WTC11 (cell line): Measurements from ENCODE around the gene CNGA1. TPM values are rescaled to one million over a fixed set of nuclear protein-coding genes. Genes with fewer than 3 reads are reported as not detected.

Experiments used
- ATAC-seq: fragments of 200-7000 bp; cut with Tn5 transposase; 2 replicates; pipeline ENCODE4 v1.10.0; 2021; ENCODE audit warnings: mild to moderate bottlenecking, moderate library complexity
- CTCF ChIA-PET: fragments of 300-600 bp; sonication (Branson Sonifier 250); formaldehyde crosslinking; loops from one replicate; lab custom pipeline; 2021; ENCODE audit warnings: antibody characterized with exemption; lab: Charles Lee
- POLR2A ChIA-PET: fragments of 350-600 bp; sonication (Branson Sonifier 250); formaldehyde crosslinking; loops from one replicate; lab custom pipeline; 2021; ENCODE audit warnings: antibody characterized with exemption; lab: Charles Lee
- DNase-seq: peaks from one replicate; pipeline ENCODE4 v3.0.0; 2021; ENCODE audit warnings: low spot score
- H3K27ac Mint-ChIP-seq: 2 replicates; pipeline ENCODE4 v1.8.0; 2021; ENCODE audit warnings: mixed read lengths
- H3K27me3 Mint-ChIP-seq: 2 replicates; pipeline ENCODE4 v1.8.0; 2021; ENCODE audit warnings: low read depth, mild to moderate bottlenecking, moderate library complexity, mixed read lengths
- H3K36me3 Mint-ChIP-seq: 2 replicates; pipeline ENCODE4 v1.8.0; 2021; ENCODE audit warnings: mixed read lengths
- H3K4me1 Mint-ChIP-seq: 2 replicates; pipeline ENCODE4 v1.8.0; 2022; ENCODE audit warnings: mixed read lengths
- H3K4me3 Mint-ChIP-seq: 2 replicates; pipeline ENCODE4 v1.8.0; 2021; ENCODE audit warnings: mild to moderate bottlenecking, moderate library complexity, mixed read lengths
- H3K9me3 Mint-ChIP-seq: 2 replicates; pipeline ENCODE4 v1.8.0; 2021; ENCODE audit warnings: mixed read lengths
- FOXK1 ChIP-seq: sonication (generic); formaldehyde crosslinking; IDR thresholded peaks from 2 replicates; pipeline ENCODE4 v1.8.0; 2022; ENCODE audit warnings: mild to moderate bottlenecking, moderate library complexity, missing genetic modification reagents
- JAZF1 ChIP-seq: fragments of 250-450 bp; sonication (Bioruptor Pico); IDR thresholded peaks from 2 replicates; pipeline ENCODE4 v1.9.0; 2021; ENCODE audit warnings: moderate library complexity, mild to moderate bottlenecking, inconsistent platforms
- MYBL2 ChIP-seq: sonication (generic); formaldehyde crosslinking; IDR thresholded peaks from 2 replicates; pipeline ENCODE4 v1.8.1; 2023; ENCODE audit warnings: mild to moderate bottlenecking, moderate library complexity, missing genetic modification reagents
- NR1H2 ChIP-seq: sonication (generic); formaldehyde crosslinking; IDR thresholded peaks from 2 replicates; pipeline ENCODE4 v1.9.0; 2021; ENCODE audit warnings: mild to moderate bottlenecking, moderate library complexity, missing genetic modification reagents
- RORB ChIP-seq: fragments of 250-450 bp; sonication (Bioruptor Pico); IDR thresholded peaks from 2 replicates; pipeline ENCODE4 v1.9.0; 2021; ENCODE audit warnings: mild to moderate bottlenecking
- TEAD4 ChIP-seq: sonication (generic); formaldehyde crosslinking; IDR thresholded peaks from 2 replicates; pipeline ENCODE4 v1.8.0; 2022; ENCODE audit warnings: mild to moderate bottlenecking, missing genetic modification reagents
- ZNF416 ChIP-seq: fragments of 250-450 bp; sonication (Bioruptor Pico); IDR thresholded peaks from 2 replicates; pipeline ENCODE4 v1.9.0; 2021; ENCODE audit warnings: mild to moderate bottlenecking, inconsistent platforms
- total RNA-seq: library from RNA; stranded (reverse); gene quantifications from 3 replicates; pipeline ENCODE4 v1.2.3, GENCODE V29; 2021
- TF ChIP-seq, protein P1 (sequence below): sonication (generic); formaldehyde crosslinking; IDR thresholded peaks from 2 replicates; pipeline ENCODE4 v1.8.1; 2023; ENCODE audit warnings: mild to moderate bottlenecking, missing genetic modification reagents, moderate library complexity
- TF ChIP-seq, protein P2 (sequence below): sonication (generic); formaldehyde crosslinking; IDR thresholded peaks from 2 replicates; pipeline ENCODE4 v1.8.0; 2022; ENCODE audit warnings: missing genetic modification reagents
- TF ChIP-seq, protein P3 (sequence below): sonication (generic); formaldehyde crosslinking; IDR thresholded peaks from 2 replicates; pipeline ENCODE4 v1.8.0; 2022; ENCODE audit warnings: mild to moderate bottlenecking, missing genetic modification reagents
- TF ChIP-seq, protein P4 (sequence below): sonication (generic); formaldehyde crosslinking; IDR thresholded peaks from 2 replicates; pipeline ENCODE4 v1.8.0; 2023; ENCODE audit warnings: missing genetic modification reagents, mild to moderate bottlenecking, borderline replicate concordance
- TF ChIP-seq, protein P5 (sequence below): sonication (generic); formaldehyde crosslinking; IDR thresholded peaks from 2 replicates; pipeline ENCODE4 v1.8.0; 2023; ENCODE audit warnings: mild to moderate bottlenecking, missing genetic modification reagents
- TF ChIP-seq, protein P6 (sequence below): sonication (generic); formaldehyde crosslinking; IDR thresholded peaks from 2 replicates; pipeline ENCODE4 v1.8.1; 2023; ENCODE audit warnings: mild to moderate bottlenecking, missing genetic modification reagents
- TF ChIP-seq, protein P7 (sequence below): sonication (generic); formaldehyde crosslinking; conservative IDR thresholded peaks from 2 replicates; pipeline ENCODE4 v1.8.1; 2022; ENCODE audit warnings: mild to moderate bottlenecking, missing genetic modification reagents

CNGA1 gene
- total RNA-seq, 1 experiment from 2014 or later = 1.1 TPM

DNA sequence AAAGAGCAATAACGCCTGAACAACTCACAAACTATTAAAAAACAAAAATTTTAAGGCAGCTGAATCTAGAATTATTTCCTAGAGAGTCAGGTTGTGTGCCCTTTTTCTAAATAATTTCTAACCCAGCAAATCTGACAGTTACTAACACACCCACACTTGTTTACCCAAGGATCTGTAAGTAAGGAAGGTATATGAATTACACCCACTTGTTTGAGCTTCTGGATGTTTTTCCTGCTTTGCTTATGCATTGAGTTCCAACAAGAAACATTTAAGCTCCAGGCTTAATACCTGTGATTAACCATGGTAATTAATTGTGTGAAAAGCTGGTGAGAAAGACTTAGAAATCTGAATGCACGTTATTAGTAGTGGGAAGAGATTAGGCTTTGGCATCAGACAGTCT lies 1.6 kb upstream of the CNGA1 start:
- no peak overlapping the region for H3K27ac Mint-ChIP-seq
- ATAC-seq (no peak), DNase-seq (no peak)
- peaks cover 8% of the 10 kb centered on the region for H3K9me3 Mint-ChIP-seq
- peaks cover 9% of the 10 kb centered on the region for H3K36me3 Mint-ChIP-seq
- CTCF ChIA-PET = interaction anchor here (1.1 to 1.9 kb wide), 3 partner anchors 16 to 182 kb away, joined by 3 to 5 read pairs (median 4); no protein-coding TSS in a partner anchor
- POLR2A ChIA-PET = no interaction called here
- no peak overlapping the region for H3K4me3 Mint-ChIP-seq
- H3K27me3 Mint-ChIP-seq = peaks cover 17% of the 10 kb centered on the region
- H3K4me1 Mint-ChIP-seq = peaks cover 9% of the 10 kb centered on the region
- TF ChIP-seq, protein P1, sequence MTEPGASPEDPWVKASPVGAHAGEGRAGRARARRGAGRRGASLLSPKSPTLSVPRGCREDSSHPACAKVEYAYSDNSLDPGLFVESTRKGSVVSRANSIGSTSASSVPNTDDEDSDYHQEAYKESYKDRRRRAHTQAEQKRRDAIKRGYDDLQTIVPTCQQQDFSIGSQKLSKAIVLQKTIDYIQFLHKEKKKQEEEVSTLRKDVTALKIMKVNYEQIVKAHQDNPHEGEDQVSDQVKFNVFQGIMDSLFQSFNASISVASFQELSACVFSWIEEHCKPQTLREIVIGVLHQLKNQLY = no peak
- TF ChIP-seq, protein P2, sequence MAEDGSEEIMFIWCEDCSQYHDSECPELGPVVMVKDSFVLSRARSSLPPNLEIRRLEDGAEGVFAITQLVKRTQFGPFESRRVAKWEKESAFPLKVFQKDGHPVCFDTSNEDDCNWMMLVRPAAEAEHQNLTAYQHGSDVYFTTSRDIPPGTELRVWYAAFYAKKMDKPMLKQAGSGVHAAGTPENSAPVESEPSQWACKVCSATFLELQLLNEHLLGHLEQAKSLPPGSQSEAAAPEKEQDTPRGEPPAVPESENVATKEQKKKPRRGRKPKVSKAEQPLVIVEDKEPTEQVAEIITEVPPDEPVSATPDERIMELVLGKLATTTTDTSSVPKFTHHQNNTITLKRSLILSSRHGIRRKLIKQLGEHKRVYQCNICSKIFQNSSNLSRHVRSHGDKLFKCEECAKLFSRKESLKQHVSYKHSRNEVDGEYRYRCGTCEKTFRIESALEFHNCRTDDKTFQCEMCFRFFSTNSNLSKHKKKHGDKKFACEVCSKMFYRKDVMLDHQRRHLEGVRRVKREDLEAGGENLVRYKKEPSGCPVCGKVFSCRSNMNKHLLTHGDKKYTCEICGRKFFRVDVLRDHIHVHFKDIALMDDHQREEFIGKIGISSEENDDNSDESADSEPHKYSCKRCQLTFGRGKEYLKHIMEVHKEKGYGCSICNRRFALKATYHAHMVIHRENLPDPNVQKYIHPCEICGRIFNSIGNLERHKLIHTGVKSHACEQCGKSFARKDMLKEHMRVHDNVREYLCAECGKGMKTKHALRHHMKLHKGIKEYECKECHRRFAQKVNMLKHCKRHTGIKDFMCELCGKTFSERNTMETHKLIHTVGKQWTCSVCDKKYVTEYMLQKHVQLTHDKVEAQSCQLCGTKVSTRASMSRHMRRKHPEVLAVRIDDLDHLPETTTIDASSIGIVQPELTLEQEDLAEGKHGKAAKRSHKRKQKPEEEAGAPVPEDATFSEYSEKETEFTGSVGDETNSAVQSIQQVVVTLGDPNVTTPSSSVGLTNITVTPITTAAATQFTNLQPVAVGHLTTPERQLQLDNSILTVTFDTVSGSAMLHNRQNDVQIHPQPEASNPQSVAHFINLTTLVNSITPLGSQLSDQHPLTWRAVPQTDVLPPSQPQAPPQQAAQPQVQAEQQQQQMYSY (CRISPR knock-in tag) = no peak
- TF ChIP-seq TEAD4 (CRISPR knock-in tag) (no peak), MYBL2 (CRISPR knock-in tag) (no peak), FOXK1 (CRISPR knock-in tag) (no peak), JAZF1 (CRISPR knock-in tag) (no peak), RORB (CRISPR knock-in tag) (no peak), ZNF416 (CRISPR knock-in tag) (no peak), NR1H2 (CRISPR knock-in tag) (no peak)
- TF ChIP-seq, protein P3, sequence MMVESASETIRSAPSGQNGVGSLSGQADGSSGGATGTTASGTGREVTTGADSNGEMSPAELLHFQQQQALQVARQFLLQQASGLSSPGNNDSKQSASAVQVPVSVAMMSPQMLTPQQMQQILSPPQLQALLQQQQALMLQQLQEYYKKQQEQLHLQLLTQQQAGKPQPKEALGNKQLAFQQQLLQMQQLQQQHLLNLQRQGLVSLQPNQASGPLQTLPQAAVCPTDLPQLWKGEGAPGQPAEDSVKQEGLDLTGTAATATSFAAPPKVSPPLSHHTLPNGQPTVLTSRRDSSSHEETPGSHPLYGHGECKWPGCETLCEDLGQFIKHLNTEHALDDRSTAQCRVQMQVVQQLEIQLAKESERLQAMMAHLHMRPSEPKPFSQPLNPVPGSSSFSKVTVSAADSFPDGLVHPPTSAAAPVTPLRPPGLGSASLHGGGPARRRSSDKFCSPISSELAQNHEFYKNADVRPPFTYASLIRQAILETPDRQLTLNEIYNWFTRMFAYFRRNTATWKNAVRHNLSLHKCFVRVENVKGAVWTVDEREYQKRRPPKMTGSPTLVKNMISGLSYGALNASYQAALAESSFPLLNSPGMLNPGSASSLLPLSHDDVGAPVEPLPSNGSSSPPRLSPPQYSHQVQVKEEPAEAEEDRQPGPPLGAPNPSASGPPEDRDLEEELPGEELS (CRISPR knock-in tag) = no peak
- TF ChIP-seq, protein P4, sequence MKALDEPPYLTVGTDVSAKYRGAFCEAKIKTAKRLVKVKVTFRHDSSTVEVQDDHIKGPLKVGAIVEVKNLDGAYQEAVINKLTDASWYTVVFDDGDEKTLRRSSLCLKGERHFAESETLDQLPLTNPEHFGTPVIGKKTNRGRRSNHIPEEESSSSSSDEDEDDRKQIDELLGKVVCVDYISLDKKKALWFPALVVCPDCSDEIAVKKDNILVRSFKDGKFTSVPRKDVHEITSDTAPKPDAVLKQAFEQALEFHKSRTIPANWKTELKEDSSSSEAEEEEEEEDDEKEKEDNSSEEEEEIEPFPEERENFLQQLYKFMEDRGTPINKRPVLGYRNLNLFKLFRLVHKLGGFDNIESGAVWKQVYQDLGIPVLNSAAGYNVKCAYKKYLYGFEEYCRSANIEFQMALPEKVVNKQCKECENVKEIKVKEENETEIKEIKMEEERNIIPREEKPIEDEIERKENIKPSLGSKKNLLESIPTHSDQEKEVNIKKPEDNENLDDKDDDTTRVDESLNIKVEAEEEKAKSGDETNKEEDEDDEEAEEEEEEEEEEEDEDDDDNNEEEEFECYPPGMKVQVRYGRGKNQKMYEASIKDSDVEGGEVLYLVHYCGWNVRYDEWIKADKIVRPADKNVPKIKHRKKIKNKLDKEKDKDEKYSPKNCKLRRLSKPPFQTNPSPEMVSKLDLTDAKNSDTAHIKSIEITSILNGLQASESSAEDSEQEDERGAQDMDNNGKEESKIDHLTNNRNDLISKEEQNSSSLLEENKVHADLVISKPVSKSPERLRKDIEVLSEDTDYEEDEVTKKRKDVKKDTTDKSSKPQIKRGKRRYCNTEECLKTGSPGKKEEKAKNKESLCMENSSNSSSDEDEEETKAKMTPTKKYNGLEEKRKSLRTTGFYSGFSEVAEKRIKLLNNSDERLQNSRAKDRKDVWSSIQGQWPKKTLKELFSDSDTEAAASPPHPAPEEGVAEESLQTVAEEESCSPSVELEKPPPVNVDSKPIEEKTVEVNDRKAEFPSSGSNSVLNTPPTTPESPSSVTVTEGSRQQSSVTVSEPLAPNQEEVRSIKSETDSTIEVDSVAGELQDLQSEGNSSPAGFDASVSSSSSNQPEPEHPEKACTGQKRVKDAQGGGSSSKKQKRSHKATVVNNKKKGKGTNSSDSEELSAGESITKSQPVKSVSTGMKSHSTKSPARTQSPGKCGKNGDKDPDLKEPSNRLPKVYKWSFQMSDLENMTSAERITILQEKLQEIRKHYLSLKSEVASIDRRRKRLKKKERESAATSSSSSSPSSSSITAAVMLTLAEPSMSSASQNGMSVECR = no peak
- TF ChIP-seq, protein P5, sequence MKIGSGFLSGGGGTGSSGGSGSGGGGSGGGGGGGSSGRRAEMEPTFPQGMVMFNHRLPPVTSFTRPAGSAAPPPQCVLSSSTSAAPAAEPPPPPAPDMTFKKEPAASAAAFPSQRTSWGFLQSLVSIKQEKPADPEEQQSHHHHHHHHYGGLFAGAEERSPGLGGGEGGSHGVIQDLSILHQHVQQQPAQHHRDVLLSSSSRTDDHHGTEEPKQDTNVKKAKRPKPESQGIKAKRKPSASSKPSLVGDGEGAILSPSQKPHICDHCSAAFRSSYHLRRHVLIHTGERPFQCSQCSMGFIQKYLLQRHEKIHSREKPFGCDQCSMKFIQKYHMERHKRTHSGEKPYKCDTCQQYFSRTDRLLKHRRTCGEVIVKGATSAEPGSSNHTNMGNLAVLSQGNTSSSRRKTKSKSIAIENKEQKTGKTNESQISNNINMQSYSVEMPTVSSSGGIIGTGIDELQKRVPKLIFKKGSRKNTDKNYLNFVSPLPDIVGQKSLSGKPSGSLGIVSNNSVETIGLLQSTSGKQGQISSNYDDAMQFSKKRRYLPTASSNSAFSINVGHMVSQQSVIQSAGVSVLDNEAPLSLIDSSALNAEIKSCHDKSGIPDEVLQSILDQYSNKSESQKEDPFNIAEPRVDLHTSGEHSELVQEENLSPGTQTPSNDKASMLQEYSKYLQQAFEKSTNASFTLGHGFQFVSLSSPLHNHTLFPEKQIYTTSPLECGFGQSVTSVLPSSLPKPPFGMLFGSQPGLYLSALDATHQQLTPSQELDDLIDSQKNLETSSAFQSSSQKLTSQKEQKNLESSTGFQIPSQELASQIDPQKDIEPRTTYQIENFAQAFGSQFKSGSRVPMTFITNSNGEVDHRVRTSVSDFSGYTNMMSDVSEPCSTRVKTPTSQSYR (CRISPR knock-in tag) = no peak
- TF ChIP-seq, protein P6, sequence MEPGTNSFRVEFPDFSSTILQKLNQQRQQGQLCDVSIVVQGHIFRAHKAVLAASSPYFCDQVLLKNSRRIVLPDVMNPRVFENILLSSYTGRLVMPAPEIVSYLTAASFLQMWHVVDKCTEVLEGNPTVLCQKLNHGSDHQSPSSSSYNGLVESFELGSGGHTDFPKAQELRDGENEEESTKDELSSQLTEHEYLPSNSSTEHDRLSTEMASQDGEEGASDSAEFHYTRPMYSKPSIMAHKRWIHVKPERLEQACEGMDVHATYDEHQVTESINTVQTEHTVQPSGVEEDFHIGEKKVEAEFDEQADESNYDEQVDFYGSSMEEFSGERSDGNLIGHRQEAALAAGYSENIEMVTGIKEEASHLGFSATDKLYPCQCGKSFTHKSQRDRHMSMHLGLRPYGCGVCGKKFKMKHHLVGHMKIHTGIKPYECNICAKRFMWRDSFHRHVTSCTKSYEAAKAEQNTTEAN = no peak
- TF ChIP-seq, protein P7, sequence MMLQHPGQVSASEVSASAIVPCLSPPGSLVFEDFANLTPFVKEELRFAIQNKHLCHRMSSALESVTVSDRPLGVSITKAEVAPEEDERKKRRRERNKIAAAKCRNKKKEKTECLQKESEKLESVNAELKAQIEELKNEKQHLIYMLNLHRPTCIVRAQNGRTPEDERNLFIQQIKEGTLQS = no peak
